HG02852 (cell line): ENCODE measurements around the gene GP1BB.

Experiments used
- ATAC-seq: cut with Tn5 transposase; IDR thresholded peaks from one replicate; pipeline ENCODE4 v1.9.1; 2021; ENCODE audit warnings: mild to moderate bottlenecking, moderate library complexity; ENCODE audit not compliant: unreplicated experiment

GP1BB gene

DNA sequence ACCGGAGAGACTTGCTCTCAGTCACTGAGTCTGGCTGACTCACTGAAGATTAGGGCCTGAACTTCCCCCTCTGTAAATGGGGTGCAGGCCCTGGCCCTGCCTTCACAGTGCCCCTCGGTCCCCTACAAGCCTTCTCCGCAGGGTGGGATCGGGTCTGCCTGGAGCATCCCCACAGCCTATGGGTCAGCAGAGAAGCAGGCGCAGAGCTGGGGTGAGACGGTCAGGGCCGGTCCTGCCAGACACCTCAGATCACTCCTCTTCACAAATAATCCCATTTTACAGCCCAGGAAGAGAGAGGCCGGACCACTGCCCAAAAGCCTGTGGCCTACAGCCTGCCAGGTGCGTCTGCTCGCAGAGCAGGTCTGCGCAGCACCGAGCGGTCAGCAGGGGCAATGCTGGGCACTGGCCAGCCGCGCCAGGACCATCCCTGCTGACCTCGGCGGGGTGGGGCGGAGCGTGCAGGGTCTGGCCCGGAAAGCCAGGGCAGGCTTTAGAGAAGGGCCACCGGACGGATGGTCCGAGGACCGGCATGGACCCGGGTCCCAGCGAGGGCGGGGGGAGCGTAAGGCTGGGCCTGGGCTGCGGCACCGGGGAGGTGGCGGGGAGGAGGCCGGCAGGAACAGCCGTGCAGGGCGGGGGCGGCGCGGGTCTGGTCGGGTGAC is 9.6 kb upstream of the GP1BB start:
- no peak for ATAC-seq

DNA sequence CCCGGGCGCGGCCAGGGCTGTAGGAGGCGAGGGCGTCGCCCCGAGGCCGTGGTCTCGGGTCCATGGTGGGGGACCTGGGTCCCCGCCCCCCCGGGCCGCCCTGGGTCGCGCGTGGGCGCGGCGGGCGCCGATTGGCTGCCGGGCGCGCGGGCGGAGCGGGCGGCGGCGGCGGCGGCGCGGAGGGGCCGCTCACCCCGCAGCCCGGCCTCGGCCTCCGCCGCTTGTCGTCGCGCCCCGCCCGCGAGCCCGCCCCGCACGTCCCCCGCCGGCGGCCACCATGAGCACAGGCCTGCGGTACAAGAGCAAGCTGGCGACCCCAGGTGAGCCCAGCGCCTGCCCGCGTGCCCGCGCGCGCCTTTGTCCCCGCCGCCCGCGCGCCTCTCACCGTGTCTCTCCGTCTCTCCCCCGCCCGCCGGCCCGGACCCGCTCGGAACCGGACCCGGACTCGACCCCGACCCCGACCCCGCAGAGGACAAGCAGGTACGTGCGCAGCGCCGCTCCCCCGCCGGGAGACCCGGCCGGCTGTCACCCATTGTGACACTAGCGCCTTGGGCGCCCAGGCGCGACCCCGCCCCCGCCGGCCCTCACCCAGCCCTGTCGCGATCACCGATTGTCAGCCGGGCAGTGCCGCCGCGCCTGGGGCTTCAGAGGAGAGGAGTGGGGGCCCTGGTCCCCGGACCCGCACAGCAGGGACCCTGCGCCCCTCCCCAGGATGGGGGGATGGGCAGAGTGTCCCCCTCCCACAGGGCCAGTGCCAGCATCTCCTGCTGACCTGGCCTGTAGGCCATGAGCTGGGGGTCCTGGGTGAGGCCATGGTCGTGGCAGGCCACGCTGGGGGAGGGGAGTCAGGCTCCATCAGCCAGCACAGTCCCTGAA is 8.8 kb upstream of the GP1BB start, which contains the start of gene SEPTIN5:
SEPTIN5 (plus strand) TSS at position 192 of the 876 bp plus-strand sequence; CDS start at position 278, 86 bp downstream.
- no peak for ATAC-seq

DNA sequence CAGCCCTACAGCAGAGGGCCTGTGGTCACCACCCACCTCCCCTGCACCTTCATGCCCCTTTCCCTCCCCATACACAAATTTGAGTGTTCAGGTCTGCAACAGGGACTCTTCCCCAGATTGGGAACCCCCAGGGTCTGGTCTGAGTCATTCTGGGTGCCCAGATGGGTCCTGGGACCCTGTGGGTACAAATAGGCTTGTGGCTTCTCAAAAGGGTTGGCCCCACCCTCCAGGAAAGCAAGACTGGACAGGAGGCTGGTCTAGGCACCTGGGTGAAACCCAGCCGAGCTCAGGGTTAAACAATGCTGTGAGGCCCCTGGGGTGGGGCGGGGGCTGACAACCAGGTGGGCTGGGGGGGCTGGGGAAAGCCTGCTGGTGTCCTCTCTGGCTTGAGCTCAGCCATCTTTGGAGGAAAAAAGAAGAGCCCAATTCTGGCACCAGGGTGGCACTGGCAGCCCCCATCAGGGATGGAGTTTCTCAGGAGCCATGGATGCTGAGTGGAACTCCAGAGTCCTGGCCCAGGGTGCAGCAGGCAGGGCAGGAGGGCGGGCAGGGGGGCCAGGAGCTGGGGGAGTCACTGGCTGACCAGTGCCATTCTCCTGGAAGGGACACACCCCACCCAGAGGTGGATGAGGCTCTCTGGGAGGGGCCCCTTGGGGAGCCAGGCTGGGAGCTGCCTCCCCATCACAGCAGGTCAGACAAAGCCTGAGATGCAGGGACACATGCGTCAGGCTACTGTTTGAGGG is 8.0 kb upstream of the GP1BB start:
- ATAC-seq: no peak

GRCh38 chr22:19716041-19716828 is 7.1 kb upstream of the GP1BB start:
- no peak for ATAC-seq

DNA sequence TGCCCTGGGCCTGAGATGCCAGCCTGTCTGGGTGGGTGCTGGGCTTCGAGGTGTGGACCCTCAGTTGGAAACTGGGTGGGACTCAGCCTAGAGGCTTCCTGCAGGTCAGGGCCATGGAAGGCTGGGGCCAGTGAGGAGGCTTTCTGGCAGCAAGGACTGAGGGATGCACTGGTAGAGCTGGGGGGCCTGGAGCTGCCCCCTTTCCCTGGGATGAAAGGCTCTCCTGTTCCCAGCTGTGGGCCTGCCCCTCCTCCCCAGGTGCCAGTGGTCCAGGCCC is 6.6 kb upstream of the GP1BB start:
- ATAC-seq: no peak

GRCh38 chr22:19717181-19717580 is 6.2 kb upstream of the GP1BB start:
- ATAC-seq: no peak

- ATAC-seq: peak; percentile 54
Observed at GRCh38 chr22:19717691-19718455, 5.5 kb upstream of the GP1BB start.

GRCh38 chr22:19718456-19719049 is 4.8 kb upstream of the GP1BB start:
- ATAC-seq: no peak

GRCh38 chr22:19719050-19719482 is 4.3 kb upstream of the GP1BB start:
- ATAC-seq: no peak

- no peak for ATAC-seq
Observed at GRCh38 chr22:19719488-19720021, 3.8 kb upstream of the GP1BB start.

DNA sequence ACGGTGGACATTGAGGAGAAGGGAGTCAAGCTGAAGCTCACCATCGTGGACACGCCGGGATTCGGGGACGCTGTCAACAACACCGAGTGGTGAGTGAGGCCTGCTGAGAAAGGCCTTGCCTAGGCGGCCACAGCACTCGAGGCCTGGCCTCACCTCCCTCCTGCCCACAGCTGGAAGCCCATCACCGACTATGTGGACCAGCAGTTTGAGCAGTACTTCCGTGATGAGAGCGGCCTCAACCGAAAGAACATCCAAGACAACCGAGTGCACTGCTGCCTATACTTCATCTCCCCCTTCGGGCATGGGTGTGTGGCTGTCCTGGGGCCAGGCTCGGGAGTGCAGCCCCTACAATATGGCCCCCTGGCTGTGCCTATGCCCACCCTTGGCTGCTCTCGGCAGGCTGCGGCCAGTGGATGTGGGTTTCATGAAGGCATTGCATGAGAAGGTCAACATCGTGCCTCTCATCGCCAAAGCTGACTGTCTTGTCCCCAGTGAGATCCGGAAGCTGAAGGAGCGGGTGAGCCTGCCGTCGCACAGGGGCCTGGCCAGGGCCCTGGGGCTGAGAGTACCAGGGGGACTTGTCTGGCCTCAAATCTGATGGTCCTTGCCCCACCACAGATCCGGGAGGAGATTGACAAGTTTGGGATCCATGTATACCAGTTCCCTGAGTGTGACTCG is 3.0 kb upstream of the GP1BB start:
- no peak for ATAC-seq

- ATAC-seq: no peak
Observed at GRCh38 chr22:19720999-19721329, 2.4 kb upstream of the GP1BB start.

DNA sequence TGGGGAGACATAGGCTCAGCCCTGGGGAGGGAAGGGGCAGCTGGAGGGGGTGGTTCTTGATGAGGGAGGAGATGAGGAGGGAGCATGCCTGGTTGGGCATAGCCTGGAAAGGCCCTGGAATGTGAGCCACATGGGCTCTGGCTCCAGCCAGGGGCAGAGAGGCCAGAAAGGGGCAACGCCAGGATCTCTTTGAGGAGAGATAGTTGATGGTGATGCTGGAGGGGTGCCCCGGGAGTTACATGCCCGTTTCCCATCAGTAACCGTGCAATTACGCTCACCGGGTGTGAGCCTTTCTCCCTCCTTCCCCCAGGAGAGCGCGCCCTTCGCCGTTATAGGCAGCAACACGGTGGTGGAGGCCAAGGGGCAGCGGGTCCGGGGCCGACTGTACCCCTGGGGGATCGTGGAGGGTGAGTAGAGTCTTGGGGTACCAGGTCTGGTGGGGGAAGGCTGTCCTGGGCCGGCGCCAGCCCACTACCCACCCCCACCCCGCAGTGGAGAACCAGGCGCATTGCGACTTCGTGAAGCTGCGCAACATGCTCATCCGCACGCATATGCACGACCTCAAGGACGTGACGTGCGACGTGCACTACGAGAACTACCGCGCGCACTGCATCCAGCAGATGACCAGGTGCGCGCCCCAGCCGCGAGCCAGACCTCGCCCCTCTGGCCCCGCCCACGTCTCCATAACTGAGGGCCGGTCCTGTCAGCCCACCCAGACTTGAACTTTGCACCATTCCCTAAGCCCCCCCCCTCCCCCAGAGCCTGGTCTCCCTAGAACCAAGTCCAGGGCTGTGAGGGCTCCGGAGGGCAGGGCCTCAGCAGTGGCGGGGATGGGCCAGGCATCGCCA is 1.8 kb upstream of the GP1BB start:
- no peak for ATAC-seq

DNA sequence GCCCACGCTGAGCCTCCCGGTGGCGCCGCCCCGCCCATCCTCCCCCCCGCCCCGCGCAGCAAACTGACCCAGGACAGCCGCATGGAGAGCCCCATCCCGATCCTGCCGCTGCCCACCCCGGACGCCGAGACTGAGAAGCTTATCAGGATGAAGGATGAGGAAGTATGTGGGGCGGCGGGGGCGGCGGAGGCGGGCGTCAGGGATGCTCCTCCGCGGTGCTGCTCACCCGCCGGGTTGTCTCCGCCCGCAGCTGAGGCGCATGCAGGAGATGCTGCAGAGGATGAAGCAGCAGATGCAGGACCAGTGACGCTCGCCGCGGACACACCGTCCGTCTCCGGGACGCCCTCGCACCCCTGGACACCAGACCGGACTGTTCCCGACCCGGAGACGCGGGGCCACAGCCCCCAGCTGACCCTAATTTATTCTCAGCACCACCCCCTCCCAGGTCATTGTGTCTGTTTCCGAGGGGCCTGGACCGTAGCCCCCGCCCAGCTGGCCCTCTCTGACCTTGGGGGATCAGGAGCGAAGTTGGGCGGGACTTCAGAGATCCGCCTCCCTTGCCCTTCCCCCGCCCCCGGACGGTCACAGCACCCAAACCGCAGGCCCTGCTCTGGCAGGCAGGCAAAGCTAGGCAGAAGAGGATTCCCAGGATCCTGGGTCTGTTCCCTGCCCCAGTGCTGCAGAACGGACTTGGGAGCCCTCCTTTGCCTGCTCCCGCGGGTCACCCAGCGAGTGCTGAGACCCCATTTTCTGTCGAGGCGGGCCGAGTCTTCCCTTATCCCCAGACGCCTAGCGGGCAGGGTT is 959 bp upstream of the GP1BB start:
- no peak for ATAC-seq

DNA sequence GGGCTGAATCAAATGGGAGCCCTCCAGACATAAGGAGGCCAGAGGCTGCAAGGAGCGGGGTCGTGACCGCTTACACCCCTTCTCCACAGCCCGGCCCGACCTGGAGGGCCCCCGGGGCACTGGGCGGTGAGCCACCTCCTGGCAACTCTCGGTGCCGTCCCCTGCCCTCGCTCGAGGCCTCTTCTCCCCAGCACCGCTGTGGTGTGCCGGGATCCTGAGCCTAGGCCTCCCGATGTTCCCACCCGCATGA is 432 bp upstream of the GP1BB start:
- ATAC-seq: no peak

DNA sequence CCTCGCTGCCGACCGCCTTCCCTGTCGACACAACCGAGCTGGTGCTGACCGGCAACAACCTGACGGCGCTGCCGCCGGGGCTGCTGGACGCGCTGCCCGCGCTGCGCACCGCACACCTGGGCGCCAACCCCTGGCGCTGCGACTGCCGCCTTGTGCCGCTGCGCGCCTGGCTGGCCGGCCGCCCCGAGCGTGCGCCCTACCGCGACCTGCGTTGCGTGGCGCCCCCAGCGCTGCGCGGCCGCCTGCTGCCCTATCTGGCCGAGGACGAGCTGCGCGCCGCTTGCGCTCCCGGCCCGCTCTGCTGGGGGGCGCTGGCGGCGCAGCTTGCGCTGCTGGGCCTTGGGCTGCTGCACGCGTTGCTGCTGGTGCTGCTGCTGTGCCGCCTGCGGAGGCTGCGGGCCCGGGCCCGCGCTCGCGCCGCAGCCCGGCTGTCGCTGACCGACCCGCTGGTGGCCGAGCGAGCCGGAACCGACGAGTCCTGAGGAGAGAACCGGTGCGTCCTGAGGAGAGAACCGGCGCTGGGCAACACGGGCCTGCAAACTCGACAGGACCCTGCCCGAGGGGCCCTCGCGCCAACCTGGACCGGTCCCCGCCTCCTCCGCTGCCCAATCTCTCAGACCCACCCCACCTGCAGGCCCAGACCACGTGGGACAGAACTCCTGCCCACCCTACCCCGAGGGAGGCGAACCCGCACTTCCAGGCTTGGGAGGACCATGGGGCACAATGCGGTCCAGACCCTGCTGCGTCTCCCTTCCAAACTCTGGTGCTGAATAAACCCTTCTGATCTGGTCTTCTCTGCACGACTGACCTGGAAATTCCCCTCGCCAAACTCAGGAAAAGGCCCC is 866 bp downstream of the GP1BB start:
- no peak for ATAC-seq
